Measurements from ENCODE around the gene DMAC2L. TPM values are rescaled to one million over a fixed set of nuclear protein-coding genes. Genes with fewer than 3 reads are reported as not detected.

Gene DMAC2L
- total and polyA plus RNA-seq, 10 of the 15 experiments (the other 5 are each of a cell fraction or from before 2014, with no cell fraction given), result 9.5 to 76.3 (median 28.2) TPM

DNA sequence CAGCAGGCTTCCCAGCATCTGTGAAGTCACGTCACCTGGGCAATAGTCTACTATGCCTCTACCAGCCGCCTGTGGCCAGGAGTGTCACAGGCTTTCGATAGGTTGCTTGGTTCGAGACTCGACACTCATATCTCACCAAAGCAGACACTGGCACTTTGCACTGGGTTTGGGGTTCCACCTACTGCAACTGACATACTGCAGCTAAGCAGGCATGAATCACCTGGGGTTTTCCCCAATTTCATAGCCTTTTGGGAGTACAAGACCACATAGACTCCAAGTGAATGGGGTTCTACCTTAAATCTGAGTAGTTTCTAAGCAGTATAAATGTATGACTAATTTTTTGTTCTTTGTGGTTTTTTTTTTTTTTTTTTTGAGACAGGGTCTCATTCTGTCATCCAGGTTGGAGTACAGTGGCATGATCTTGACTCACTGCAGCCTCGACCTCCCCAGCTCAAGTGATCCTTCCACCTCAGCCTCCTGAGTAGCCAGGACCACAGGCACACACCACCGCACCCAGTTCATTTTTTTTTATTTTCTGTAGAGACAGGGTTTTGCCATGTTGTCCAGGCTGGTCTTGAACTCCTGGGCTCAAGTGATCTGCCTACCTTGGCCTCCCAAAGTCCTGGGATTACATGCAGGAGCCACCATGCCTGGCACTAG, 32.1 kb downstream of the DMAC2L start (continued):
- TF ChIP-seq ESRRA (IDR thresholded peaks at IDR 0.05; ENCODE audit: low read length), result no peak
- TF ChIP-seq SMAD1 (IDR thresholded peaks at IDR 0.05; ENCODE audit: low read depth, partially characterized antibody), result no peak
- no peak for TF ChIP-seq TCF7 (IDR thresholded peaks at IDR 0.05; ENCODE audit: borderline replicate concordance)
- TF ChIP-seq NR2C2 (IDR thresholded peaks at IDR 0.05; ENCODE audit: borderline replicate concordance, control insufficient read depth, insufficient read length, low read depth), result no peak
- TF ChIP-seq, protein P1, sequence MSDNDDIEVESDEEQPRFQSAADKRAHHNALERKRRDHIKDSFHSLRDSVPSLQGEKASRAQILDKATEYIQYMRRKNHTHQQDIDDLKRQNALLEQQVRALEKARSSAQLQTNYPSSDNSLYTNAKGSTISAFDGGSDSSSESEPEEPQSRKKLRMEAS (IDR thresholded peaks at IDR 0.05; ENCODE audit: low read depth, low read length), result no peak
- TF ChIP-seq, protein P2, sequence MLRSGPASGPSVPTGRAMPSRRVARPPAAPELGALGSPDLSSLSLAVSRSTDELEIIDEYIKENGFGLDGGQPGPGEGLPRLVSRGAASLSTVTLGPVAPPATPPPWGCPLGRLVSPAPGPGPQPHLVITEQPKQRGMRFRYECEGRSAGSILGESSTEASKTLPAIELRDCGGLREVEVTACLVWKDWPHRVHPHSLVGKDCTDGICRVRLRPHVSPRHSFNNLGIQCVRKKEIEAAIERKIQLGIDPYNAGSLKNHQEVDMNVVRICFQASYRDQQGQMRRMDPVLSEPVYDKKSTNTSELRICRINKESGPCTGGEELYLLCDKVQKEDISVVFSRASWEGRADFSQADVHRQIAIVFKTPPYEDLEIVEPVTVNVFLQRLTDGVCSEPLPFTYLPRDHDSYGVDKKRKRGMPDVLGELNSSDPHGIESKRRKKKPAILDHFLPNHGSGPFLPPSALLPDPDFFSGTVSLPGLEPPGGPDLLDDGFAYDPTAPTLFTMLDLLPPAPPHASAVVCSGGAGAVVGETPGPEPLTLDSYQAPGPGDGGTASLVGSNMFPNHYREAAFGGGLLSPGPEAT (IDR thresholded peaks at IDR 0.05; ENCODE audit: low read depth), result peak; percentile 63; the same call in 1 of the 2 replicates
- peak; percentile 46; the same call in 1 of the 2 replicates for TF ChIP-seq ZNF384 (IDR thresholded peaks at IDR 0.05; ENCODE audit: borderline replicate concordance, low read depth, low read length)
- TF ChIP-seq, protein P3, sequence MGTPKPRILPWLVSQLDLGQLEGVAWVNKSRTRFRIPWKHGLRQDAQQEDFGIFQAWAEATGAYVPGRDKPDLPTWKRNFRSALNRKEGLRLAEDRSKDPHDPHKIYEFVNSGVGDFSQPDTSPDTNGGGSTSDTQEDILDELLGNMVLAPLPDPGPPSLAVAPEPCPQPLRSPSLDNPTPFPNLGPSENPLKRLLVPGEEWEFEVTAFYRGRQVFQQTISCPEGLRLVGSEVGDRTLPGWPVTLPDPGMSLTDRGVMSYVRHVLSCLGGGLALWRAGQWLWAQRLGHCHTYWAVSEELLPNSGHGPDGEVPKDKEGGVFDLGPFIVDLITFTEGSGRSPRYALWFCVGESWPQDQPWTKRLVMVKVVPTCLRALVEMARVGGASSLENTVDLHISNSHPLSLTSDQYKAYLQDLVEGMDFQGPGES (IDR thresholded peaks at IDR 0.05), result no peak
- no peak for TF ChIP-seq WRNIP1 (IDR thresholded peaks at IDR 0.05; ENCODE audit: borderline replicate concordance, low read depth, low read length)
- 0 out of 2 replicates have a peak, but pooled peaks have one; percentile 42 for TF ChIP-seq BCL11A (IDR thresholded peaks at IDR 0.05; ENCODE audit: low read depth, low read length)
- TF ChIP-seq ZZZ3 (IDR thresholded peaks at IDR 0.05; ENCODE audit: control insufficient read depth, insufficient read length, low read depth), result no peak
- TF ChIP-seq EP300 (IDR thresholded peaks at IDR 0.05; ENCODE audit: borderline replicate concordance in 1 of 2, control insufficient read depth in 1 of 2, low read depth in 2 of 2, low read length in 2 of 2), result 0 out of 4 replicates have a peak, but pooled peaks of 1 of the 2 experiments have one; percentile 42
- TF ChIP-seq MYC (IDR thresholded peaks at IDR 0.05; ENCODE audit: insufficient read depth, insufficient read length, insufficient replicate concordance, low read length, severe bottlenecking), result no peak
- no peak for TF ChIP-seq HCFC1 (IDR thresholded peaks at IDR 0.05; ENCODE audit: low read length)
- TF ChIP-seq CREM (IDR thresholded peaks at IDR 0.05; ENCODE audit: low read depth), result no peak; the same call in 1 of the 2 replicates
- TF ChIP-seq YBX1 (IDR thresholded peaks at IDR 0.05), result no peak
- TF ChIP-seq RFX5 (IDR thresholded peaks at IDR 0.05; ENCODE audit: low read depth, low read length), result no peak
- TF ChIP-seq YY1 (IDR thresholded peaks at IDR 0.05; ENCODE audit: low read depth, low read length), result no peak
- TF ChIP-seq, protein P4, sequence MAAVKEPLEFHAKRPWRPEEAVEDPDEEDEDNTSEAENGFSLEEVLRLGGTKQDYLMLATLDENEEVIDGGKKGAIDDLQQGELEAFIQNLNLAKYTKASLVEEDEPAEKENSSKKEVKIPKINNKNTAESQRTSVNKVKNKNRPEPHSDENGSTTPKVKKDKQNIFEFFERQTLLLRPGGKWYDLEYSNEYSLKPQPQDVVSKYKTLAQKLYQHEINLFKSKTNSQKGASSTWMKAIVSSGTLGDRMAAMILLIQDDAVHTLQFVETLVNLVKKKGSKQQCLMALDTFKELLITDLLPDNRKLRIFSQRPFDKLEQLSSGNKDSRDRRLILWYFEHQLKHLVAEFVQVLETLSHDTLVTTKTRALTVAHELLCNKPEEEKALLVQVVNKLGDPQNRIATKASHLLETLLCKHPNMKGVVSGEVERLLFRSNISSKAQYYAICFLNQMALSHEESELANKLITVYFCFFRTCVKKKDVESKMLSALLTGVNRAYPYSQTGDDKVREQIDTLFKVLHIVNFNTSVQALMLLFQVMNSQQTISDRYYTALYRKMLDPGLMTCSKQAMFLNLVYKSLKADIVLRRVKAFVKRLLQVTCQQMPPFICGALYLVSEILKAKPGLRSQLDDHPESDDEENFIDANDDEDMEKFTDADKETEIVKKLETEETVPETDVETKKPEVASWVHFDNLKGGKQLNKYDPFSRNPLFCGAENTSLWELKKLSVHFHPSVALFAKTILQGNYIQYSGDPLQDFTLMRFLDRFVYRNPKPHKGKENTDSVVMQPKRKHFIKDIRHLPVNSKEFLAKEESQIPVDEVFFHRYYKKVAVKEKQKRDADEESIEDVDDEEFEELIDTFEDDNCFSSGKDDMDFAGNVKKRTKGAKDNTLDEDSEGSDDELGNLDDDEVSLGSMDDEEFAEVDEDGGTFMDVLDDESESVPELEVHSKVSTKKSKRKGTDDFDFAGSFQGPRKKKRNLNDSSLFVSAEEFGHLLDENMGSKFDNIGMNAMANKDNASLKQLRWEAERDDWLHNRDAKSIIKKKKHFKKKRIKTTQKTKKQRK (IDR thresholded peaks at IDR 0.05; ENCODE audit: low read depth, low read length), result no peak
- no peak for TF ChIP-seq NFYB (IDR thresholded peaks at IDR 0.05; ENCODE audit: insufficient read depth, low read depth, low read length)
- TF ChIP-seq, protein P5, sequence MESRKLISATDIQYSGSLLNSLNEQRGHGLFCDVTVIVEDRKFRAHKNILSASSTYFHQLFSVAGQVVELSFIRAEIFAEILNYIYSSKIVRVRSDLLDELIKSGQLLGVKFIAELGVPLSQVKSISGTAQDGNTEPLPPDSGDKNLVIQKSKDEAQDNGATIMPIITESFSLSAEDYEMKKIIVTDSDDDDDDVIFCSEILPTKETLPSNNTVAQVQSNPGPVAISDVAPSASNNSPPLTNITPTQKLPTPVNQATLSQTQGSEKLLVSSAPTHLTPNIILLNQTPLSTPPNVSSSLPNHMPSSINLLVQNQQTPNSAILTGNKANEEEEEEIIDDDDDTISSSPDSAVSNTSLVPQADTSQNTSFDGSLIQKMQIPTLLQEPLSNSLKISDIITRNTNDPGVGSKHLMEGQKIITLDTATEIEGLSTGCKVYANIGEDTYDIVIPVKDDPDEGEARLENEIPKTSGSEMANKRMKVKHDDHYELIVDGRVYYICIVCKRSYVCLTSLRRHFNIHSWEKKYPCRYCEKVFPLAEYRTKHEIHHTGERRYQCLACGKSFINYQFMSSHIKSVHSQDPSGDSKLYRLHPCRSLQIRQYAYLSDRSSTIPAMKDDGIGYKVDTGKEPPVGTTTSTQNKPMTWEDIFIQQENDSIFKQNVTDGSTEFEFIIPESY (IDR thresholded peaks at IDR 0.05), result no peak
